DOHH2 (cell line): ENCODE data around the gene STRAP.
A peak's percentile ranks its signal among the peaks of the same experiment; 100 is the strongest.

Experiments used
- H3F3A ChIP-seq: fragments of 200-600 bp; sonication (generic), shearing (Covaris generic); 2 replicates; pipeline ENCODE4 v1.6.0; 2016; ENCODE audit warnings: antibody characterized with exemption, mild to moderate bottlenecking; ENCODE audit not compliant: control insufficient read depth, insufficient read depth
- H3K27ac ChIP-seq: fragments of 200-600 bp; sonication (generic); 2 replicates; pipeline ENCODE4 v1.5.1; 2014; ENCODE audit warnings: low read depth, mild to moderate bottlenecking, low read length, moderate library complexity
- H3K27me3 ChIP-seq: fragments of 200-600 bp; sonication (generic); 2 replicates; pipeline ENCODE4 v1.6.1; 2014; ENCODE audit warnings: mild to moderate bottlenecking, low read length, mixed read lengths; ENCODE audit not compliant: control insufficient read depth
- H3K36me3 ChIP-seq: fragments of 200-600 bp; sonication (generic); 2 replicates; pipeline ENCODE4 v1.6.1; 2014; ENCODE audit warnings: mild to moderate bottlenecking, low read length, moderate library complexity, mixed read lengths; ENCODE audit not compliant: control insufficient read depth
- H3K4me1 ChIP-seq: fragments of 200-600 bp; sonication (generic); 2 replicates; pipeline ENCODE4 v1.6.1; 2014; ENCODE audit warnings: mild to moderate bottlenecking, low read length, mixed read lengths; ENCODE audit not compliant: control insufficient read depth
- H3K4me2 ChIP-seq: fragments of 200-600 bp; sonication (generic); 2 replicates; pipeline ENCODE4 v1.6.0; 2014; ENCODE audit warnings: mild to moderate bottlenecking, low read length, moderate library complexity
- H3K4me3 ChIP-seq: fragments of 200-600 bp; sonication (generic); 2 replicates; pipeline ENCODE4 v1.5.1; 2014; ENCODE audit warnings: mild to moderate bottlenecking, low read length, mixed read lengths
- H3K79me2 ChIP-seq: fragments of 200-600 bp; sonication (generic); 2 replicates; pipeline ENCODE4 v1.6.1; 2014; ENCODE audit warnings: mild to moderate bottlenecking, low read length, mixed read lengths; ENCODE audit not compliant: control insufficient read depth
- H3K9me2 ChIP-seq: fragments of 200-600 bp; sonication (generic); replicated peaks from 2 replicates; pipeline ENCODE4 v1.6.1; 2014; ENCODE audit warnings: mild to moderate bottlenecking, low read length, mixed read lengths; ENCODE audit not compliant: control insufficient read depth
- H3K9me3 ChIP-seq: fragments of 200-600 bp; sonication (generic); 2 replicates; pipeline ENCODE4 v1.6.1; 2014; ENCODE audit warnings: antibody characterized with exemption, low read length, mixed read lengths; ENCODE audit not compliant: control insufficient read depth, insufficient read depth
- H4K20me1 ChIP-seq: fragments of 200-600 bp; sonication (generic); 2 replicates; pipeline ENCODE4 v1.6.0; 2014; ENCODE audit warnings: low read depth, mild to moderate bottlenecking, antibody characterized with exemption, low read length, moderate library complexity; ENCODE audit not compliant: control insufficient read depth, insufficient read depth
- CTCF ChIP-seq: fragments of 200-600 bp; sonication (generic); IDR thresholded peaks from one replicate; pipeline ENCODE4 v1.5.1; 2014; ENCODE audit warnings: antibody characterized with exemption, mild to moderate bottlenecking, low read depth, low read length; ENCODE audit not compliant: poor library complexity, severe bottlenecking
- EZH2phosphoT487 ChIP-seq: fragments of 200-600 bp; sonication (generic); IDR thresholded peaks from 2 replicates; pipeline ENCODE4 v1.6.1; 2017; ENCODE audit warnings: borderline replicate concordance, mild to moderate bottlenecking, antibody characterized with exemption, low read length, moderate library complexity, mixed read lengths

Gene STRAP

DNA sequence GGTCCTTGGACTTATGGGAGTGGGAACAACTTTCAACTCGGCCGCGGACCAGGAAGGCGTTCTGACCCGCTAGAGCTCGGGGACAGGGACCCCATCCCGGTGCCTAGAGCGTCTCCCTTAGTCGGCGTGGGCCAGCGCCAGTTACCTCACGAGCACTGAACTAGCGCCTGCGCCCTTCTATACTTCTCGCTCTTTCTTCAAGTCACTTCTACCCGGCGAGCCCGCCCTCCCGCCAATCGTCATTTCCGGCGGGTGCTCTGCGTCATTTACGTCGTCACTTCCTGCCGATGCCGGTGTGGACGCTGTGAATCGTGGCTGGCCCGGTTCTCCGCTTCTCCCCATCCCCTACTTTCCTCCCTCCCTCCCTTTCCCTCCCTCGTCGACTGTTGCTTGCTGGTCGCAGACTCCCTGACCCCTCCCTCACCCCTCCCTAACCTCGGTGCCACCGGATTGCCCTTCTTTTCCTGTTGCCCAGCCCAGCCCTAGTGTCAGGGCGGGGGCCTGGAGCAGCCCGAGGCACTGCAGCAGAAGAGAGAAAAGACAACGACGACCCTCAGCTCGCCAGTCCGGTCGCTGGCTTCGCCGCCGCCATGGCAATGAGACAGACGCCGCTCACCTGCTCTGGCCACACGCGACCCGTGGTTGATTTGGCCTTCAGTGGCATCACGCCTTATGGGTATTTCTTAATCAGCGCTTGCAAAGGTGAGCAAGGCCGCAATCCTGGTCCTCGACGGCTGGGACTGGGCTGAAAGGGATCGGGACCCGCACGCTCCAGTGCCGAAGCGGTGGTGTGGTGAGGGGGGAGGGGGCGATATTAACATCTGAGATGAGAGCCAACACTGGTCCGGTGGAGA is at the start of gene STRAP:
Gene STRAP (plus strand): TSS at position 270 of the 854 bp plus-strand sequence. CDS start 321 bp downstream, at position 591.
- no peaks in the 10 kb centered on the region for H3K27me3 ChIP-seq
- H3K4me3 ChIP-seq: peak within 1 kb of the TSS; percentile 98
- no peaks in the 10 kb centered on the region for H3K9me3 ChIP-seq
- H3F3A ChIP-seq: no peaks in the 10 kb centered on the region
- no peak for TF ChIP-seq EZH2phosphoT487
- TF ChIP-seq CTCF: no peak
- peak within 1 kb of the TSS; percentile 78 for H3K4me2 ChIP-seq
- H4K20me1 ChIP-seq: peaks cover 22% of the 10 kb centered on the region; the same call in 1 of the 2 replicates
- peak within 1 kb of the TSS; percentile 80 for H3K27ac ChIP-seq
- H3K79me2 ChIP-seq: peaks cover 56% of the 10 kb centered on the region
- peaks cover 49% of the 10 kb centered on the region for H3K36me3 ChIP-seq
- peaks cover 28% of the 10 kb centered on the region for H3K4me1 ChIP-seq
- H3K9me2 ChIP-seq: no peaks in the 10 kb centered on the region

DNA sequence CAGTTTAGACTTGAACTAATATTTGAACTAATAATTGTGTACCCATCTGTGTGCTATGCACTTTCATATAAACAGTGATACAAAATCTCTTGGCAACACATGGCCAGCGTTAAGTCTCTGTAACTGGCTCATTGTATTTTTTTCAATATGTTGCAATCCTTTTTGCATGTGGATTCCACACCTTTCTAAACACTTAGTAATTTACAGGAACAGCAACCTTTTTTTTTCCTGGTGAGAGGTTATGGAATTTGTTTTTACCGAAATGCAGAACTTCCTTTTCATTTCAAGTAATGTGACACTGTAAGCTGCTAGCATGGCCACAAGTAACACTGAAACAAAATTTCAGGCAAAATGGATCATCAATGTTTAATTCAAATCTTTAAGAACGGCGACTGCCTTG is 47.6 kb upstream of the STRAP start:
- Histone ChIP-seq H3K4me2 (no peak overlapping the region), H3K79me2 (no peaks in the 10 kb centered on the region), H3K36me3 (no peaks in the 10 kb centered on the region), H3K9me3 (no peaks in the 10 kb centered on the region), H3K27ac (no peak overlapping the region), H3F3A (no peaks in the 10 kb centered on the region), H3K4me3 (no peak overlapping the region), H3K4me1 (no peaks in the 10 kb centered on the region), H3K9me2 (no peaks in the 10 kb centered on the region), H4K20me1 (no peaks in the 10 kb centered on the region), H3K27me3 (peaks cover 10% of the 10 kb centered on the region)
- TF ChIP-seq CTCF: no peak
- TF ChIP-seq EZH2phosphoT487: no peak

DNA sequence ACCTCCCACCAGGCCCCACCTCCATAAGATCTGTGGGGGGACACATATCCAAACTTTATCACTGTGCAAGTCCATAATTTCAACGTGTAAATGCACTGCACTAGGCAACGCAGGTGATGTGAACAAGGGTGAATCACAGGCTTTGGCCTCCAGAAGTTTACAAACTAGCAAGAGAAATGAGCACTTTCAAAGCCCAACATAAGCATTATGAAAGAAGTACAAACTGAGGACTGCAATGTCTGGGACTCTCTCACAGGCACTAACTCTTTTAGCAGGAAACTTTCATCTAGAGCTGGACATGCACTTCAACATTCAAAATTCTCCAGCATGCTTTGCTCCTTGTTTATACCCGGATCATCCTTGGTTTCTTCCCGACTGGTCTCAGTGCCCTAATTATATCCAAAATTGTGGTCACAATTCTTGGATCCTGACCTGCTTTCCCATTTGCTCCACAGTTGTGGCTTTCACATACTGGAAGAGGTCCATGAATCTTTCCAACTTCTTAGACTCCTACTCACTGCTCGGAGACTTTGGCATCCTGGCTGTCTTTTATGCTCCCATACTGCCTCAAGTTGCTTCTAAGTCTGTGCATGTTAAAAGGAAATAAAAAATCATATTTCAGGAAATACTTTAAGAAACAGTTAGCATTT is 44.9 kb upstream of the STRAP start:
- TF ChIP-seq CTCF (no peak), EZH2phosphoT487 (no peak)
- Histone ChIP-seq H3K4me2 (no peak overlapping the region), H3K4me1 (no peaks in the 10 kb centered on the region), H4K20me1 (no peaks in the 10 kb centered on the region), H3K9me3 (no peaks in the 10 kb centered on the region), H3K27ac (no peak overlapping the region), H3K4me3 (no peak overlapping the region), H3K36me3 (no peaks in the 10 kb centered on the region), H3K27me3 (peaks cover 8% of the 10 kb centered on the region; the same call in 1 of the 2 replicates), H3K79me2 (no peaks in the 10 kb centered on the region), H3K9me2 (no peaks in the 10 kb centered on the region), H3F3A (no peaks in the 10 kb centered on the region)
